ENCODE results near the gene HMX1. TPM values are rescaled to one million over a fixed set of nuclear protein-coding genes. Genes with fewer than 3 reads are reported as not detected.

Gene HMX1
- polyA plus RNA-seq, 4 donors, result not detected

- peaks cover 0 to 5% (median 0%) of the 10 kb centered on the region in 3 donors for H3K27me3 ChIP-seq (ENCODE audit: control insufficient read depth in 3 of 3, insufficient read depth in 3 of 3, low read length in 3 of 3)
- whole genome bisulfite sequencing, 3 donors, result 81 to 83% (median 83%) methylated on average over 12 to 13 of the region's 13 CpGs
Observed at GRCh38 chr4:8831221-8832112, 40.2 kb downstream of the HMX1 start.

DNA sequence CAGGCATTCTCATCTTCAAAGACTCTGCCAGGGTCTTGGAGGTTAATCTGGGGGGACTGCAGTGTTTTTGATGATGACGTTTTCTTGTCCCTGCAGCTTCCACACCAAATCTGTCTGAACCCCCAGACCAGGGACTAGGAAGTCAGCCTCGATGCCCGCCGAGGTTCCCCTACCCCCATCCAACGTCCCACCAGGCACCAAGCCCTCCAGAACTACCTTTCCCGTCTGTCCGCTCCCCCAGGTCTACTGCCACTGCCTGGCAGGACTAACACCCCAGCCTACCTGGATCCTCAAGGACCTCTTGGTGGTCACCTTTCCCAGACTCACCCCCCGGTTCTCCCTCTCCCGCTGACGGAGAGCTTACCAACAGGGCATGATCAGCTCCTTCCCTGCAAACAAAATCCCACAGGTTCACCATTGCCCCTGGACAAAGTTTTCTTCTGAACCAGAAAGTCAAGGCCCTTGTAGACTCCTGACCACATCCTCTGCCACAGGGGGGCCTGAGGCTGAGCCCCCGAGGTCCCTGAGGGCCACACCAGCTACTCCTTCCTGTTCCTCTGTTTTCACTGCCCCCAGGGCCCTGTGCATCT is 40.9 kb downstream of the HMX1 start:
- H3K27ac ChIP-seq (ENCODE audit: low read depth in 1 of 3, low read length in 2 of 3), result no peak overlapping the region
- H3K4me3 ChIP-seq (ENCODE audit: low read depth in 1 of 3, low read length in 3 of 3), result no peak overlapping the region
- DNase-seq (no peak), FAIRE-seq (no peak)
- 80 to 82% (median 82%) methylated on average over 11 of the region's 11 CpGs for WGBS, 3 donors
- peaks cover 0 to 5% (median 0%) of the 10 kb centered on the region in 3 donors for H3K27me3 ChIP-seq (ENCODE audit: control insufficient read depth in 3 of 3, insufficient read depth in 3 of 3, low read length in 3 of 3)
- H3K4me1 ChIP-seq (ENCODE audit: control insufficient read depth in 3 of 3, insufficient read depth in 2 of 3, low read depth in 1 of 3, low read length in 2 of 3), result no peaks in the 10 kb centered on the region
- H3K9me3 ChIP-seq (ENCODE audit: control insufficient read depth in 2 of 2, insufficient read depth in 1 of 2, low read depth in 1 of 2, low read length in 1 of 2), result no peaks in the 10 kb centered on the region
- H3K36me3 ChIP-seq (ENCODE audit: control insufficient read depth in 3 of 3, insufficient read depth in 2 of 3, low read depth in 1 of 3, low read length in 3 of 3), result no peaks in the 10 kb centered on the region

More at GRCh38 chr4:8831221-8832112, 40.2 kb downstream of the HMX1 start:
- DNase-seq (no peak), FAIRE-seq (no peak)
- Histone ChIP-seq H3K36me3 (ENCODE audit: control insufficient read depth in 3 of 3, insufficient read depth in 2 of 3, low read depth in 1 of 3, low read length in 3 of 3) (no peaks in the 10 kb centered on the region), H3K4me1 (ENCODE audit: control insufficient read depth in 3 of 3, insufficient read depth in 2 of 3, low read depth in 1 of 3, low read length in 2 of 3) (no peaks in the 10 kb centered on the region), H3K4me3 (ENCODE audit: low read depth in 1 of 3, low read length in 3 of 3) (no peak overlapping the region), H3K9me3 (ENCODE audit: control insufficient read depth in 2 of 2, insufficient read depth in 1 of 2, low read depth in 1 of 2, low read length in 1 of 2) (no peaks in the 10 kb centered on the region), H3K27ac (ENCODE audit: low read depth in 1 of 3, low read length in 2 of 3) (no peak overlapping the region)

DNA sequence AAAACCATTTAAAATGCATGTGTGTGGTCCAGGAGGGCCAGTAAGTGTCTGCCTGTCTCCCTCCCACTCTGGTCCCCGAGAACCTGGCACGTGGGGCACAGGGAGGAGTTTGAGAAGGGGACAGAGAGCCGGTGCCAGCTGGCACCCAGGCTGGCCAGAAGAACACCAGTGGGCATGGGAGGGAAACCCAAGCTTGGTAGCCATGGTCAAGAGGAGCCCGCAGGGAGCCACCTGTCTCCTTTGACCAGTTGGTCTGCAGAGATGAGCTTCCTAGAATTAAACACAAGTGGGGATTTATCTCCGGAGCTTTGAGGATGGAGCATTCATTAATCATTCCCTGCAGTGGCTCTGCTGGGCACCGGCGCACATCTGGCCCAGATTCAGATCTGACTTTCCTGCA is 41.6 kb downstream of the HMX1 start:
- DNase-seq (no peak), FAIRE-seq (no peak)
- Histone ChIP-seq H3K27me3 (ENCODE audit: control insufficient read depth in 3 of 3, insufficient read depth in 3 of 3, low read length in 3 of 3) (peaks cover 0 to 5% (median 0%) of the 10 kb centered on the region in 3 donors), H3K27ac (ENCODE audit: low read depth in 1 of 3, low read length in 2 of 3) (no peak overlapping the region), H3K36me3 (ENCODE audit: control insufficient read depth in 3 of 3, insufficient read depth in 2 of 3, low read depth in 1 of 3, low read length in 3 of 3) (no peaks in the 10 kb centered on the region), H3K4me1 (ENCODE audit: control insufficient read depth in 3 of 3, insufficient read depth in 2 of 3, low read depth in 1 of 3, low read length in 2 of 3) (no peaks in the 10 kb centered on the region), H3K4me3 (ENCODE audit: low read depth in 1 of 3, low read length in 3 of 3) (no peak overlapping the region), H3K9me3 (ENCODE audit: control insufficient read depth in 2 of 2, insufficient read depth in 1 of 2, low read depth in 1 of 2, low read length in 1 of 2) (no peaks in the 10 kb centered on the region)
- WGBS, 3 donors, result 56 to 66% (median 63%) methylated on average over 7 of the region's 7 CpGs

DNA sequence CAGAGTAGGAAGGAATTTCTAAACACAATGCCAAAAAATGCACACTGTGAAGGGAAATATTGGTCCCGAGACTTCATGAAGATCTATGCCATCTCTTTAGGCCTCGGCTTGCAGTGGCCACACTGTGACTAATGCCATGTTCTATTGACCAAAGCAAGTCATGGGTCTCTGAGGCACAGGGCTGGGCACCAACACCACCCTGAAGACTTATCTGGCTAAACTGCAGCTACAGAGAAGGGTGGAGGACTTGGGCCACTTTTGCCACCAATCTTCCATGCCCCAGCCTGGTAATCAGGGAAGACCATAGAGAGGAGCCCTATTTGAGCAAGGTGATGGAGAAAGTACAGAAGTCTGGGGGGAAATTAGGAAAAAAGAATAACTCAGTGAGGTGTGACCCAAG is 42.1 kb downstream of the HMX1 start:
- DNase-seq, result no peak
- H3K4me1 ChIP-seq (ENCODE audit: control insufficient read depth in 3 of 3, insufficient read depth in 2 of 3, low read depth in 1 of 3, low read length in 2 of 3), result no peaks in the 10 kb centered on the region
- WGBS, 3 donors, result 74 to 90% (median 85%) methylated on average over 2 of the region's 2 CpGs

DNA sequence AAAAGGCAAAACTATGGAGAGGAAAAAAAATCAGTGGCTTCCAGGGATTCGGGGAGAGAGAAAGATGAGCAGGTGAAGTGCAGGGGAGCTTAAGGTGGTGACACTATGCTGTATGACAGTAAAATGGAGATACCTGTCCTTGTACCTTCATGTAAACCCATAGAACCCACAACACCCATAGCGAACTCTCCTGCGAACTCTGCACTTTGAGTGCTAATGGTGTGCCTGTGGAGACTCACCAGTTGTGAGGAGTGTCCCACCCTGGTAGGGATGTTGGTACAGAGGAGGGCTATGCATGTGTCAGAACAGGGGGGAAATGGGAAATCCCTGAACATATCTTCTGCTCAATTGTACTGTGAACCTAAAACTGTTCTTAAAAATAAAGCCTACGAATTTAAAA is 42.8 kb downstream of the HMX1 start:
- WGBS, 3 donors, result 76 to 81% (median 80%) methylated on average over 4 of the region's 4 CpGs
- H3K36me3 ChIP-seq (ENCODE audit: control insufficient read depth in 3 of 3, insufficient read depth in 2 of 3, low read depth in 1 of 3, low read length in 3 of 3), result no peaks in the 10 kb centered on the region
- H3K9me3 ChIP-seq (ENCODE audit: control insufficient read depth in 2 of 2, insufficient read depth in 1 of 2, low read depth in 1 of 2, low read length in 1 of 2), result no peaks in the 10 kb centered on the region
- H3K27ac ChIP-seq (ENCODE audit: low read depth in 1 of 3, low read length in 2 of 3), result no peak overlapping the region
- H3K27me3 ChIP-seq (ENCODE audit: control insufficient read depth in 3 of 3, insufficient read depth in 3 of 3, low read length in 3 of 3), result peaks cover 0 to 5% (median 0%) of the 10 kb centered on the region in 3 donors
- no peak for DNase-seq
- H3K4me1 ChIP-seq (ENCODE audit: control insufficient read depth in 3 of 3, insufficient read depth in 2 of 3, low read depth in 1 of 3, low read length in 2 of 3), result no peaks in the 10 kb centered on the region
- FAIRE-seq, result no peak
- H3K4me3 ChIP-seq (ENCODE audit: low read depth in 1 of 3, low read length in 3 of 3), result no peak overlapping the region

More for the DNA sequence above, 42.1 kb downstream of the HMX1 start:
- Histone ChIP-seq H3K4me3 (ENCODE audit: low read depth in 1 of 3, low read length in 3 of 3) (no peak overlapping the region), H3K9me3 (ENCODE audit: control insufficient read depth in 2 of 2, insufficient read depth in 1 of 2, low read depth in 1 of 2, low read length in 1 of 2) (no peaks in the 10 kb centered on the region), H3K27me3 (ENCODE audit: control insufficient read depth in 3 of 3, insufficient read depth in 3 of 3, low read length in 3 of 3) (peaks cover 0 to 5% (median 0%) of the 10 kb centered on the region in 3 donors), H3K36me3 (ENCODE audit: control insufficient read depth in 3 of 3, insufficient read depth in 2 of 3, low read depth in 1 of 3, low read length in 3 of 3) (no peaks in the 10 kb centered on the region), H3K27ac (ENCODE audit: low read depth in 1 of 3, low read length in 2 of 3) (no peak overlapping the region)
- FAIRE-seq, result no peak

GRCh38 chr4:8821151-8821950 is 50.3 kb downstream of the HMX1 start:
- FAIRE-seq (no peak), DNase-seq (no peak)
- H3K27me3 ChIP-seq (ENCODE audit: control insufficient read depth in 3 of 3, insufficient read depth in 3 of 3, low read length in 3 of 3), result peaks cover 0 to 3% (median 0%) of the 10 kb centered on the region in 3 donors
- no peaks in the 10 kb centered on the region for H3K36me3 ChIP-seq (ENCODE audit: control insufficient read depth in 3 of 3, insufficient read depth in 2 of 3, low read depth in 1 of 3, low read length in 3 of 3)
- H3K4me1 ChIP-seq (ENCODE audit: control insufficient read depth in 3 of 3, insufficient read depth in 2 of 3, low read depth in 1 of 3, low read length in 2 of 3), result no peaks in the 10 kb centered on the region
- no peaks in the 10 kb centered on the region for H3K9me3 ChIP-seq (ENCODE audit: control insufficient read depth in 2 of 2, insufficient read depth in 1 of 2, low read depth in 1 of 2, low read length in 1 of 2)
- H3K4me3 ChIP-seq (ENCODE audit: low read depth in 1 of 3, low read length in 3 of 3), result no peak overlapping the region
- no peak overlapping the region for H3K27ac ChIP-seq (ENCODE audit: low read depth in 1 of 3, low read length in 2 of 3)
- WGBS, 3 donors, result 79 to 84% (median 83%) methylated on average over 21 of the region's 21 CpGs

DNA sequence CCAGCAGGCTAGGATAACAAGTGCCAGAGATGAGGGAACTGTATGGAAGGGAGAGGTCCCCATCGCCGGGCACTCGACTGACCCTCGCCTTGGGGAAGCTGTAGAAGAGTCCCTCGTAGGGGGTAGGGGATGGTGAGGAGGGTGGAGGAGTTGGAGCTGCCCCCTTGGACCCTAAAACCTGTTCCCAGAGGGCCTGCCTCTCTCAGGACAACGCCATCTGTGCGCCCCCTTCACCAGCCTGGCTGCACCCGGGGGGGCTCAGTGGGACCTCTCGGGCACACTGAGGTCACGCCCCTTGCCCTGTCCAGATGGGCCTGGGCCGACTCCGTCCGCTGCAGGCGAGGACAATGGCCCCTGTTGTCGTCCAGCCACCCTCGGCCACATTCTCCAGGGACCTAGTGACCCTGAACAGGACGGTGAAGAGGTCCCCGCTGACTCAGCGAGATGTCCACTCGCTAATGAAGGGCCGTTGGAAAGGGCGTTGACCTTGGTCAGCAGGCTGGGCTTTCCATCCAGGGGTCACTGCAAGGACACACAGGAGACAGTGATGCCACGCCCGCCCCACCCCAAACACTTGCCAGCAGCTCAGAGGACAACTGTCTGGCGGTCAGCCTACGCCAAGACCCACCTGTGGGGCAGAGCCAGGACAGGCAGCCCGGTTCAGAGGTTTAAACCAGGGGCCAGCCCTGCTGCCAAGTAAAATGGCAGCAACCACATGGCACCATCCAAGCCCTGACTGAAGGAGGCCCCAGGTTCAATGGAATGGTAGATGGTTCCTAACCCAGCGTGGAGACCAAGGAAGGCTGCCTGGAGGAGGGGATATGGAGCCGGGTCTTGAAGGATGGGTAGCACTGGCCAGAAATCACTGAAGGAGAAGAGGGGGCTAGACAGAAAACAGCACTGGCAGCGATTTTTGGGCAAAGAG is 51.2 kb downstream of the HMX1 start:
- 84 to 86% (median 85%) methylated on average over 29 to 30 of the region's 30 CpGs for WGBS, 3 donors
- H3K36me3 ChIP-seq (ENCODE audit: control insufficient read depth in 3 of 3, insufficient read depth in 2 of 3, low read depth in 1 of 3, low read length in 3 of 3), result no peaks in the 10 kb centered on the region
- no peak overlapping the region for H3K27ac ChIP-seq (ENCODE audit: low read depth in 1 of 3, low read length in 2 of 3)
- no peak overlapping the region for H3K4me3 ChIP-seq (ENCODE audit: low read depth in 1 of 3, low read length in 3 of 3)
- DNase-seq (no peak), FAIRE-seq (no peak)
- H3K9me3 ChIP-seq (ENCODE audit: control insufficient read depth in 2 of 2, insufficient read depth in 1 of 2, low read depth in 1 of 2, low read length in 1 of 2), result no peaks in the 10 kb centered on the region
- H3K4me1 ChIP-seq (ENCODE audit: control insufficient read depth in 3 of 3, insufficient read depth in 2 of 3, low read depth in 1 of 3, low read length in 2 of 3), result no peaks in the 10 kb centered on the region
- peaks cover 0 to 3% (median 0%) of the 10 kb centered on the region in 3 donors for H3K27me3 ChIP-seq (ENCODE audit: control insufficient read depth in 3 of 3, insufficient read depth in 3 of 3, low read length in 3 of 3)

Measured in small intestine (tissue), 7 donors.